Measurements from ENCODE around the gene CCDC9B. TPM values are rescaled to one million over a fixed set of nuclear protein-coding genes. Genes with fewer than 3 reads are reported as not detected.

The CCDC9B gene
- total RNA-seq, 1 donor from 2014 or later = 9.8 TPM

GRCh38 chr15:40380636-40381035 lies 39.9 kb upstream of the CCDC9B start:
- Histone ChIP-seq H3K9me3 (ENCODE audit: insufficient read depth, low read depth, low read length) (no peaks in the 10 kb centered on the region), H3K4me3 (ENCODE audit: insufficient read depth, low read depth, low read length) (no peak overlapping the region), H3K36me3 (ENCODE audit: insufficient read depth, low read length) (peaks cover 2% of the 10 kb centered on the region), H4K20me1 (ENCODE audit: insufficient read depth, low read length) (no peaks in the 10 kb centered on the region), H3K4me2 (ENCODE audit: low read length) (no peak overlapping the region), H3K79me2 (ENCODE audit: insufficient read depth, low read length) (peaks cover 28% of the 10 kb centered on the region), H3K4me1 (ENCODE audit: insufficient read depth, low read length) (peaks cover 6% of the 10 kb centered on the region), H3K27ac (ENCODE audit: low read depth, low read length) (no peak overlapping the region), H2AFZ (ENCODE audit: low read depth, low read length) (no peak overlapping the region), H3K9ac (ENCODE audit: low read length) (no peak overlapping the region), H3K27me3 (ENCODE audit: insufficient read depth, low read length) (no peaks in the 10 kb centered on the region)
- FAIRE-seq (no peak), DNase-seq (ENCODE audit: low read depth) (no peak)
- no peaks in the 10 kb centered on the region for H3K9me3 Mint-ChIP-seq (ENCODE audit: unreplicated experiment)
- H3K27me3 Mint-ChIP-seq (ENCODE audit: low read depth, unreplicated experiment) = no peaks in the 10 kb centered on the region
- H3K27ac Mint-ChIP-seq (ENCODE audit: unreplicated experiment) = no peak overlapping the region
- H3K36me3 Mint-ChIP-seq (ENCODE audit: low read depth, unreplicated experiment) = peaks cover 4% of the 10 kb centered on the region
- TF ChIP-seq CTCF (IDR thresholded peaks at IDR 0.05; ENCODE audit: insufficient read depth, low read depth, low read length) = no peak
- no peak for TF ChIP-seq EZH2 (IDR thresholded peaks at IDR 0.05; ENCODE audit: insufficient read depth, low read length)
- H3K4me1 Mint-ChIP-seq (ENCODE audit: low read depth, unreplicated experiment) = peaks cover 12% of the 10 kb centered on the region
- H3K4me3 Mint-ChIP-seq (ENCODE audit: unreplicated experiment) = no peak overlapping the region

GRCh38 chr15:40379853-40380252 lies 39.1 kb upstream of the CCDC9B start:
- Mint-ChIP-seq H3K36me3 (ENCODE audit: low read depth, unreplicated experiment) (peaks cover 4% of the 10 kb centered on the region), H3K4me1 (ENCODE audit: low read depth, unreplicated experiment) (peaks cover 12% of the 10 kb centered on the region), H3K9me3 (ENCODE audit: unreplicated experiment) (no peaks in the 10 kb centered on the region), H3K27me3 (ENCODE audit: low read depth, unreplicated experiment) (peaks cover 3% of the 10 kb centered on the region), H3K27ac (ENCODE audit: unreplicated experiment) (peak overlapping the region; percentile 30), H3K4me3 (ENCODE audit: unreplicated experiment) (no peak overlapping the region)
- H4K20me1 ChIP-seq (ENCODE audit: insufficient read depth, low read length) = no peaks in the 10 kb centered on the region
- H2AFZ ChIP-seq (ENCODE audit: low read depth, low read length) = peak overlapping the region; percentile 22
- no peak for TF ChIP-seq CTCF (IDR thresholded peaks at IDR 0.05; ENCODE audit: insufficient read depth, low read depth, low read length)
- no peak for TF ChIP-seq EZH2 (IDR thresholded peaks at IDR 0.05; ENCODE audit: insufficient read depth, low read length)
- H3K27me3 ChIP-seq (ENCODE audit: insufficient read depth, low read length) = no peaks in the 10 kb centered on the region
- H3K36me3 ChIP-seq (ENCODE audit: insufficient read depth, low read length) = peaks cover under 1% of the 10 kb centered on the region
- FAIRE-seq = peak; percentile 95
- peaks cover 20% of the 10 kb centered on the region for H3K79me2 ChIP-seq (ENCODE audit: insufficient read depth, low read length)
- H3K4me1 ChIP-seq (ENCODE audit: insufficient read depth, low read length) = peaks cover 6% of the 10 kb centered on the region
- peak; percentile 97 for DNase-seq (ENCODE audit: low read depth)
- H3K4me3 ChIP-seq (ENCODE audit: insufficient read depth, low read depth, low read length) = no peak overlapping the region
- H3K27ac ChIP-seq (ENCODE audit: low read depth, low read length) = peak overlapping the region; percentile 30
- H3K9ac ChIP-seq (ENCODE audit: low read length) = no peak overlapping the region
- no peaks in the 10 kb centered on the region for H3K9me3 ChIP-seq (ENCODE audit: insufficient read depth, low read depth, low read length)
- peak overlapping the region; percentile 68 for H3K4me2 ChIP-seq (ENCODE audit: low read length)

- Mint-ChIP-seq H3K27ac (ENCODE audit: unreplicated experiment) (no peak overlapping the region), H3K4me3 (ENCODE audit: unreplicated experiment) (no peak overlapping the region)
Measured at GRCh38 chr15:40379374-40379773, 38.6 kb upstream of the CCDC9B start.

More at GRCh38 chr15:40379374-40379773, 38.6 kb upstream of the CCDC9B start:
- no peaks in the 10 kb centered on the region for H3K9me3 ChIP-seq (ENCODE audit: insufficient read depth, low read depth, low read length)
- H3K27ac ChIP-seq (ENCODE audit: low read depth, low read length) = peak overlapping the region; percentile 30
- peak; percentile 45 for FAIRE-seq
- TF ChIP-seq EZH2 (IDR thresholded peaks at IDR 0.05; ENCODE audit: insufficient read depth, low read length) = no peak
- peaks cover 11% of the 10 kb centered on the region for H3K4me1 Mint-ChIP-seq (ENCODE audit: low read depth, unreplicated experiment)
- peak overlapping the region; percentile 68 for H3K4me2 ChIP-seq (ENCODE audit: low read length)
- H3K36me3 ChIP-seq (ENCODE audit: insufficient read depth, low read length) = no peaks in the 10 kb centered on the region
- no peaks in the 10 kb centered on the region for H4K20me1 ChIP-seq (ENCODE audit: insufficient read depth, low read length)
- no peak for DNase-seq (ENCODE audit: low read depth)
- peaks cover 6% of the 10 kb centered on the region for H3K4me1 ChIP-seq (ENCODE audit: insufficient read depth, low read length)
- no peaks in the 10 kb centered on the region for H3K9me3 Mint-ChIP-seq (ENCODE audit: unreplicated experiment)
- H3K4me3 ChIP-seq (ENCODE audit: insufficient read depth, low read depth, low read length) = no peak overlapping the region
- peak overlapping the region; percentile 22 for H2AFZ ChIP-seq (ENCODE audit: low read depth, low read length)
- H3K79me2 ChIP-seq (ENCODE audit: insufficient read depth, low read length) = peaks cover 16% of the 10 kb centered on the region
- no peaks in the 10 kb centered on the region for H3K27me3 ChIP-seq (ENCODE audit: insufficient read depth, low read length)
- peaks cover 3% of the 10 kb centered on the region for H3K27me3 Mint-ChIP-seq (ENCODE audit: low read depth, unreplicated experiment)
- H3K9ac ChIP-seq (ENCODE audit: low read length) = no peak overlapping the region
- H3K36me3 Mint-ChIP-seq (ENCODE audit: low read depth, unreplicated experiment) = peaks cover under 1% of the 10 kb centered on the region

All from astrocyte (in vitro differentiated cells and primary cell).